H1 (cell line): ENCODE data around the gene GTF2IRD1. TPM values are rescaled to one million over a fixed set of nuclear protein-coding genes. Genes with fewer than 3 reads are reported as not detected.

Experiments
- CBX8 ChIP-seq: fragments of 300-800, 300-1000 bp; sonication (generic); IDR thresholded peaks from 2 replicates; pipeline ENCODE4 v1.7.1; 2016; ENCODE audit warnings: low read depth, low read length, borderline replicate concordance
- CEBPB ChIP-seq: IDR thresholded peaks from 2 replicates; pipeline ENCODE4 v1.6.1; 2012; ENCODE audit warnings: low read depth, low read length
- CHD2 ChIP-seq: IDR thresholded peaks from 2 replicates; pipeline ENCODE4 v1.6.1; 2012; ENCODE audit warnings: low read length, improper control_type of control experiment
- HDAC6 ChIP-seq: IDR thresholded peaks from one replicate; pipeline ENCODE4 v1.7.1; 2012; ENCODE audit warnings: low read depth, mild to moderate bottlenecking, inconsistent platforms, low read length, moderate library complexity
- JUN ChIP-seq: IDR thresholded peaks from 2 replicates; pipeline ENCODE4 v1.6.1; 2011; ENCODE audit warnings: low read depth, mild to moderate bottlenecking, improper control_type of control experiment, low read length
- JUND ChIP-seq: IDR thresholded peaks from 2 replicates; pipeline ENCODE4 v1.6.1; 2011; ENCODE audit warnings: mild to moderate bottlenecking, improper control_type of control experiment, low read length
- RAD21 ChIP-seq, 2 experiments: IDR thresholded peaks in 1 of 2; conservative IDR thresholded peaks in 1 of 2; 2 replicates each; pipeline ENCODE4 v1.6.1; 2011; ENCODE audit warnings: low read depth in 2 of 2, low read length in 2 of 2, improper control_type of control experiment in 1 of 2, inconsistent platforms in 1 of 2, mild to moderate bottlenecking in 1 of 2, moderate library complexity in 1 of 2
- TCF12 ChIP-seq: IDR thresholded peaks from 2 replicates; pipeline ENCODE4 v1.6.1; 2011; ENCODE audit warnings: low read depth, mild to moderate bottlenecking, low read length
- TEAD4 ChIP-seq: IDR thresholded peaks from 2 replicates; pipeline ENCODE4 v1.6.1; 2012; ENCODE audit warnings: low read depth, low read length, inconsistent platforms, mixed read lengths
- YY1 ChIP-seq: IDR thresholded peaks from 2 replicates; pipeline ENCODE4 v1.6.1; 2011; ENCODE audit warnings: low read depth, mild to moderate bottlenecking, low read length
- polyA plus RNA-seq, 7 experiments: library from polyadenylated mRNA; depleted of rRNA in 3 of 7; stranded (reverse) in 5 of 7; unstranded in 2 of 7; fragments of >200 nt in 5 of 7; fragments of 200-250 nt in 2 of 7; gene quantifications; 1 replicate in 5 of 7; 2 replicates in 1 of 7; 4 replicates in 1 of 7; pipeline versions ENCODE4 v1.2.1 to v1.2.3, GENCODE V29; 2011 to 2013; ENCODE audit warnings: missing spikeins in 2 of 7, mixed read lengths in 2 of 7
- total RNA-seq: library from RNA; stranded (reverse); fragmentation: NEBNext Ultra II Directional; extraction: Animal tissue kit (Norgen Biotek cat#: 25700); gene quantifications from 2 replicates; pipeline ENCODE4 v1.2.1, GENCODE V29; 2021
- TF ChIP-seq, protein P1 (sequence below): fragments of 300-600 bp; sonication (generic); IDR thresholded peaks from 2 replicates; pipeline ENCODE4 v1.7.1; 2012; ENCODE audit warnings: low read length, moderate library complexity, mild to moderate bottlenecking, inconsistent platforms; ENCODE audit not compliant: insufficient replicate concordance

GTF2IRD1 gene
- total and polyA plus RNA-seq, 2 of the 8 experiments (the other 6 are each of a cell fraction or from before 2014, with no cell fraction given), result 27.4 to 45.4 TPM

GRCh38 chr7:74473116-74473515 lies 19.4 kb downstream of the GTF2IRD1 start (continued):
- TF ChIP-seq, protein P1, sequence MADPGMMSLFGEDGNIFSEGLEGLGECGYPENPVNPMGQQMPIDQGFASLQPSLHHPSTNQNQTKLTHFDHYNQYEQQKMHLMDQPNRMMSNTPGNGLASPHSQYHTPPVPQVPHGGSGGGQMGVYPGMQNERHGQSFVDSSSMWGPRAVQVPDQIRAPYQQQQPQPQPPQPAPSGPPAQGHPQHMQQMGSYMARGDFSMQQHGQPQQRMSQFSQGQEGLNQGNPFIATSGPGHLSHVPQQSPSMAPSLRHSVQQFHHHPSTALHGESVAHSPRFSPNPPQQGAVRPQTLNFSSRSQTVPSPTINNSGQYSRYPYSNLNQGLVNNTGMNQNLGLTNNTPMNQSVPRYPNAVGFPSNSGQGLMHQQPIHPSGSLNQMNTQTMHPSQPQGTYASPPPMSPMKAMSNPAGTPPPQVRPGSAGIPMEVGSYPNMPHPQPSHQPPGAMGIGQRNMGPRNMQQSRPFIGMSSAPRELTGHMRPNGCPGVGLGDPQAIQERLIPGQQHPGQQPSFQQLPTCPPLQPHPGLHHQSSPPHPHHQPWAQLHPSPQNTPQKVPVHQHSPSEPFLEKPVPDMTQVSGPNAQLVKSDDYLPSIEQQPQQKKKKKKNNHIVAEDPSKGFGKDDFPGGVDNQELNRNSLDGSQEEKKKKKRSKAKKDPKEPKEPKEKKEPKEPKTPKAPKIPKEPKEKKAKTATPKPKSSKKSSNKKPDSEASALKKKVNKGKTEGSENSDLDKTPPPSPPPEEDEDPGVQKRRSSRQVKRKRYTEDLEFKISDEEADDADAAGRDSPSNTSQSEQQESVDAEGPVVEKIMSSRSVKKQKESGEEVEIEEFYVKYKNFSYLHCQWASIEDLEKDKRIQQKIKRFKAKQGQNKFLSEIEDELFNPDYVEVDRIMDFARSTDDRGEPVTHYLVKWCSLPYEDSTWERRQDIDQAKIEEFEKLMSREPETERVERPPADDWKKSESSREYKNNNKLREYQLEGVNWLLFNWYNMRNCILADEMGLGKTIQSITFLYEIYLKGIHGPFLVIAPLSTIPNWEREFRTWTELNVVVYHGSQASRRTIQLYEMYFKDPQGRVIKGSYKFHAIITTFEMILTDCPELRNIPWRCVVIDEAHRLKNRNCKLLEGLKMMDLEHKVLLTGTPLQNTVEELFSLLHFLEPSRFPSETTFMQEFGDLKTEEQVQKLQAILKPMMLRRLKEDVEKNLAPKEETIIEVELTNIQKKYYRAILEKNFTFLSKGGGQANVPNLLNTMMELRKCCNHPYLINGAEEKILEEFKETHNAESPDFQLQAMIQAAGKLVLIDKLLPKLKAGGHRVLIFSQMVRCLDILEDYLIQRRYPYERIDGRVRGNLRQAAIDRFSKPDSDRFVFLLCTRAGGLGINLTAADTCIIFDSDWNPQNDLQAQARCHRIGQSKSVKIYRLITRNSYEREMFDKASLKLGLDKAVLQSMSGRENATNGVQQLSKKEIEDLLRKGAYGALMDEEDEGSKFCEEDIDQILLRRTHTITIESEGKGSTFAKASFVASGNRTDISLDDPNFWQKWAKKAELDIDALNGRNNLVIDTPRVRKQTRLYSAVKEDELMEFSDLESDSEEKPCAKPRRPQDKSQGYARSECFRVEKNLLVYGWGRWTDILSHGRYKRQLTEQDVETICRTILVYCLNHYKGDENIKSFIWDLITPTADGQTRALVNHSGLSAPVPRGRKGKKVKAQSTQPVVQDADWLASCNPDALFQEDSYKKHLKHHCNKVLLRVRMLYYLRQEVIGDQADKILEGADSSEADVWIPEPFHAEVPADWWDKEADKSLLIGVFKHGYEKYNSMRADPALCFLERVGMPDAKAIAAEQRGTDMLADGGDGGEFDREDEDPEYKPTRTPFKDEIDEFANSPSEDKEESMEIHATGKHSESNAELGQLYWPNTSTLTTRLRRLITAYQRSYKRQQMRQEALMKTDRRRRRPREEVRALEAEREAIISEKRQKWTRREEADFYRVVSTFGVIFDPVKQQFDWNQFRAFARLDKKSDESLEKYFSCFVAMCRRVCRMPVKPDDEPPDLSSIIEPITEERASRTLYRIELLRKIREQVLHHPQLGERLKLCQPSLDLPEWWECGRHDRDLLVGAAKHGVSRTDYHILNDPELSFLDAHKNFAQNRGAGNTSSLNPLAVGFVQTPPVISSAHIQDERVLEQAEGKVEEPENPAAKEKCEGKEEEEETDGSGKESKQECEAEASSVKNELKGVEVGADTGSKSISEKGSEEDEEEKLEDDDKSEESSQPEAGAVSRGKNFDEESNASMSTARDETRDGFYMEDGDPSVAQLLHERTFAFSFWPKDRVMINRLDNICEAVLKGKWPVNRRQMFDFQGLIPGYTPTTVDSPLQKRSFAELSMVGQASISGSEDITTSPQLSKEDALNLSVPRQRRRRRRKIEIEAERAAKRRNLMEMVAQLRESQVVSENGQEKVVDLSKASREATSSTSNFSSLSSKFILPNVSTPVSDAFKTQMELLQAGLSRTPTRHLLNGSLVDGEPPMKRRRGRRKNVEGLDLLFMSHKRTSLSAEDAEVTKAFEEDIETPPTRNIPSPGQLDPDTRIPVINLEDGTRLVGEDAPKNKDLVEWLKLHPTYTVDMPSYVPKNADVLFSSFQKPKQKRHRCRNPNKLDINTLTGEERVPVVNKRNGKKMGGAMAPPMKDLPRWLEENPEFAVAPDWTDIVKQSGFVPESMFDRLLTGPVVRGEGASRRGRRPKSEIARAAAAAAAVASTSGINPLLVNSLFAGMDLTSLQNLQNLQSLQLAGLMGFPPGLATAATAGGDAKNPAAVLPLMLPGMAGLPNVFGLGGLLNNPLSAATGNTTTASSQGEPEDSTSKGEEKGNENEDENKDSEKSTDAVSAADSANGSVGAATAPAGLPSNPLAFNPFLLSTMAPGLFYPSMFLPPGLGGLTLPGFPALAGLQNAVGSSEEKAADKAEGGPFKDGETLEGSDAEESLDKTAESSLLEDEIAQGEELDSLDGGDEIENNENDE, result no peak
- no peak for TF ChIP-seq CEBPB
- no peak for TF ChIP-seq CHD2
- TF ChIP-seq YY1, result no peak
- no peak for TF ChIP-seq JUND
- TF ChIP-seq TCF12, result no peak
- no peak for TF ChIP-seq HDAC6
- no peak for TF ChIP-seq RAD21 (IDR thresholded peaks at IDR 0.05 in 1 of 2, conservative IDR thresholded peaks at IDR 0.05 in 1 of 2; ENCODE audit: low read depth in 2 of 2, low read length in 2 of 2)
- no peak for TF ChIP-seq TEAD4
- TF ChIP-seq CBX8, result no peak
- no peak for TF ChIP-seq JUN
